ENCODE measurements around the gene AURKB.
"Not testable (repeated sequence)": the region's sequence is repeated elsewhere in the genome, so short reads cannot be mapped to it uniquely, and the experiment has no call there.

Gene AURKB

GRCh38 chr17:8224891-8225812 lies 14.8 kb upstream of the AURKB start:
- H3K4me1 ChIP-seq (ENCODE audit: control insufficient read depth, insufficient read depth, low read length) = peaks cover 34% of the 10 kb centered on the region
- H3K36me3 ChIP-seq (ENCODE audit: control insufficient read depth in 2 of 2, insufficient read depth in 2 of 2, low read length in 2 of 2) = peaks cover 26 to 29% of the 10 kb centered on the region in 2 donors
- no peaks in the 10 kb centered on the region for H3K27me3 ChIP-seq (ENCODE audit: control insufficient read depth in 1 of 2, insufficient read depth in 2 of 2, low read length in 2 of 2)
- H3K9me3 ChIP-seq (ENCODE audit: control insufficient read depth in 2 of 2, low read length in 2 of 2) = no peaks in the 10 kb centered on the region
- H3K27ac ChIP-seq (ENCODE audit: low read length) = peak overlapping the region; percentile 6
- H3K9ac ChIP-seq (ENCODE audit: low read length in 2 of 2) = no peak overlapping the region
- H3K4me3 ChIP-seq (ENCODE audit: low read length in 2 of 2) = no peak overlapping the region

GRCh38 chr17:8223356-8224126 lies 13.2 kb upstream of the AURKB start:
- H3K4me3 ChIP-seq (ENCODE audit: low read length in 2 of 2) = peak overlapping the region; percentile 91 to 98
- H3K9me3 ChIP-seq (ENCODE audit: control insufficient read depth in 2 of 2, low read length in 2 of 2) = no peaks in the 10 kb centered on the region
- peak overlapping the region; percentile 99 for H3K27ac ChIP-seq (ENCODE audit: low read length)
- peaks cover 10 to 13% of the 10 kb centered on the region in 2 donors for H3K36me3 ChIP-seq (ENCODE audit: control insufficient read depth in 2 of 2, insufficient read depth in 2 of 2, low read length in 2 of 2)
- peak overlapping the region; percentile 92 to 94 for H3K9ac ChIP-seq (ENCODE audit: low read length in 2 of 2)
- no peaks in the 10 kb centered on the region for H3K27me3 ChIP-seq (ENCODE audit: control insufficient read depth in 1 of 2, insufficient read depth in 2 of 2, low read length in 2 of 2)
- peaks cover 34% of the 10 kb centered on the region for H3K4me1 ChIP-seq (ENCODE audit: control insufficient read depth, insufficient read depth, low read length)

GRCh38 chr17:8222630-8223355 lies 12.4 kb upstream of the AURKB start:
- H3K4me3 ChIP-seq (ENCODE audit: low read length in 2 of 2) = peak overlapping the region; percentile 91 to 98
- H3K27me3 ChIP-seq (ENCODE audit: control insufficient read depth in 1 of 2, insufficient read depth in 2 of 2, low read length in 2 of 2) = no peaks in the 10 kb centered on the region
- H3K27ac ChIP-seq (ENCODE audit: low read length) = peak overlapping the region; percentile 99
- peak overlapping the region; percentile 92 to 94 for H3K9ac ChIP-seq (ENCODE audit: low read length in 2 of 2)
- no peaks in the 10 kb centered on the region for H3K9me3 ChIP-seq (ENCODE audit: control insufficient read depth in 2 of 2, low read length in 2 of 2)
- peaks cover 3 to 5% of the 10 kb centered on the region in 2 donors for H3K36me3 ChIP-seq (ENCODE audit: control insufficient read depth in 2 of 2, insufficient read depth in 2 of 2, low read length in 2 of 2)
- peaks cover 34% of the 10 kb centered on the region for H3K4me1 ChIP-seq (ENCODE audit: control insufficient read depth, insufficient read depth, low read length)

GRCh38 chr17:8222380-8222629 lies 11.9 kb upstream of the AURKB start:
- Histone ChIP-seq H3K9me3 (ENCODE audit: control insufficient read depth in 2 of 2, low read length in 2 of 2) (no peaks in the 10 kb centered on the region), H3K9ac (ENCODE audit: low read length in 2 of 2) (peak overlapping the region; percentile 92 to 94), H3K4me1 (ENCODE audit: control insufficient read depth, insufficient read depth, low read length) (peaks cover 34% of the 10 kb centered on the region), H3K36me3 (ENCODE audit: control insufficient read depth in 2 of 2, insufficient read depth in 2 of 2, low read length in 2 of 2) (peaks cover 0 to under 1% of the 10 kb centered on the region in 2 donors), H3K27me3 (ENCODE audit: control insufficient read depth in 1 of 2, insufficient read depth in 2 of 2, low read length in 2 of 2) (no peaks in the 10 kb centered on the region), H3K4me3 (ENCODE audit: low read length in 2 of 2) (peak overlapping the region; percentile 91 to 98), H3K27ac (ENCODE audit: low read length) (peak overlapping the region; percentile 99)

GRCh38 chr17:8221663-8222379 lies 11.4 kb upstream of the AURKB start:
- Histone ChIP-seq H3K4me3 (ENCODE audit: low read length in 2 of 2) (peak overlapping the region; percentile 91 to 98), H3K27ac (ENCODE audit: low read length) (peak overlapping the region; percentile 99), H3K27me3 (ENCODE audit: control insufficient read depth in 1 of 2, insufficient read depth in 2 of 2, low read length in 2 of 2) (no peaks in the 10 kb centered on the region), H3K9ac (ENCODE audit: low read length in 2 of 2) (peak overlapping the region; percentile 92 to 94), H3K4me1 (ENCODE audit: control insufficient read depth, insufficient read depth, low read length) (peaks cover 31% of the 10 kb centered on the region), H3K9me3 (ENCODE audit: control insufficient read depth in 2 of 2, low read length in 2 of 2) (no peaks in the 10 kb centered on the region), H3K36me3 (ENCODE audit: control insufficient read depth in 2 of 2, insufficient read depth in 2 of 2, low read length in 2 of 2) (no peaks in the 10 kb centered on the region)

GRCh38 chr17:8220783-8221662 lies 10.6 kb upstream of the AURKB start:
- Histone ChIP-seq H3K9ac (ENCODE audit: low read length in 2 of 2) (peak overlapping the region; percentile 92 to 94), H3K27ac (ENCODE audit: low read length) (peak overlapping the region; percentile 99), H3K27me3 (ENCODE audit: control insufficient read depth in 1 of 2, insufficient read depth in 2 of 2, low read length in 2 of 2) (no peaks in the 10 kb centered on the region)

GRCh38 chr17:8214000-8214399 lies 3.6 kb upstream of the AURKB start:
- not testable (repeated sequence) for H3K4me3 ChIP-seq (ENCODE audit: low read length in 2 of 2); H3K9me3 ChIP-seq (ENCODE audit: control insufficient read depth in 2 of 2, low read length in 2 of 2); H3K36me3 ChIP-seq (ENCODE audit: control insufficient read depth in 2 of 2, insufficient read depth in 2 of 2, low read length in 2 of 2); H3K9ac ChIP-seq (ENCODE audit: low read length in 2 of 2); H3K27ac ChIP-seq (ENCODE audit: low read length); H3K27me3 ChIP-seq (ENCODE audit: control insufficient read depth in 1 of 2, insufficient read depth in 2 of 2, low read length in 2 of 2)
- peaks cover 13% of the 10 kb centered on the region for H3K4me1 ChIP-seq (ENCODE audit: control insufficient read depth, insufficient read depth, low read length)

More at GRCh38 chr17:8220783-8221662, 10.6 kb upstream of the AURKB start:
- peaks cover 27% of the 10 kb centered on the region for H3K4me1 ChIP-seq (ENCODE audit: control insufficient read depth, insufficient read depth, low read length)
- H3K36me3 ChIP-seq (ENCODE audit: control insufficient read depth in 2 of 2, insufficient read depth in 2 of 2, low read length in 2 of 2) = no peaks in the 10 kb centered on the region
- H3K9me3 ChIP-seq (ENCODE audit: control insufficient read depth in 2 of 2, low read length in 2 of 2) = no peaks in the 10 kb centered on the region
- H3K4me3 ChIP-seq (ENCODE audit: low read length in 2 of 2) = peak overlapping the region; percentile 91 to 98

- H3K27me3 ChIP-seq (ENCODE audit: control insufficient read depth in 1 of 2, insufficient read depth in 2 of 2, low read length in 2 of 2) = no peaks in the 10 kb centered on the region
- H3K9ac ChIP-seq (ENCODE audit: low read length in 2 of 2) = no peak overlapping the region
- peaks cover 13% of the 10 kb centered on the region for H3K4me1 ChIP-seq (ENCODE audit: control insufficient read depth, insufficient read depth, low read length)
- H3K36me3 ChIP-seq (ENCODE audit: control insufficient read depth in 2 of 2, insufficient read depth in 2 of 2, low read length in 2 of 2) = no peaks in the 10 kb centered on the region
- H3K9me3 ChIP-seq (ENCODE audit: control insufficient read depth in 2 of 2, low read length in 2 of 2) = no peaks in the 10 kb centered on the region
- no peak overlapping the region for H3K4me3 ChIP-seq (ENCODE audit: low read length in 2 of 2)
- no peak overlapping the region for H3K27ac ChIP-seq (ENCODE audit: low read length)
Observed at GRCh38 chr17:8212312-8213180, 2.2 kb upstream of the AURKB start.

All from stomach smooth muscle (tissue), 2 donors.